Suprapubic skin (tissue), 4 donors: ENCODE results near the gene PDE6A. TPM values are rescaled to one million over a fixed set of nuclear protein-coding genes. Genes with fewer than 3 reads are reported as not detected.

Source experiments
- DNase-seq, 2 donors: peaks; one replicate each; pipeline ENCODE4 v3.0.0-alpha.2; 2019; ENCODE audit warnings: low spot score in 2 of 2
- H3K27ac ChIP-seq: fragments of 200-600 bp; sonication (generic); one replicate; pipeline ENCODE4 v1.5.1; 2019
- H3K27me3 ChIP-seq: fragments of 200-600 bp; sonication (generic); one replicate; pipeline ENCODE4 v1.5.1; 2019
- H3K36me3 ChIP-seq: fragments of 200-600 bp; sonication (generic); one replicate; pipeline ENCODE4 v1.5.1; 2019
- H3K4me1 ChIP-seq: fragments of 200-600 bp; sonication (generic); one replicate; pipeline ENCODE4 v1.5.1; 2019
- H3K4me3 ChIP-seq: fragments of 200-600 bp; sonication (generic); one replicate; pipeline ENCODE4 v1.5.1; 2019; ENCODE audit warnings: mild to moderate bottlenecking
- H3K9me3 ChIP-seq: fragments of 200-600 bp; sonication (generic); one replicate; pipeline ENCODE4 v1.5.1; 2019
- EP300 ChIP-seq: sonication (generic); formaldehyde crosslinking; IDR thresholded peaks from one replicate; pipeline ENCODE4 v1.6.1; 2017; ENCODE audit warnings: antibody characterized with exemption
- POLR2A ChIP-seq, 2 donors: fragments of 450-650 bp; IDR thresholded peaks; one replicate each; pipeline ENCODE4 v1.6.1; 2017; ENCODE audit warnings: antibody characterized with exemption in 2 of 2, mild to moderate bottlenecking in 2 of 2, moderate library complexity in 2 of 2
- POLR2AphosphoS5 ChIP-seq, 3 donors: sonication (generic); formaldehyde crosslinking; IDR thresholded peaks; one replicate each; pipeline ENCODE4 v1.6.1; 2017; ENCODE audit warnings: antibody characterized with exemption in 3 of 3
- whole genome bisulfite sequencing: methylation state at CpG from one replicate; pipeline ENCODE4 v1.1.5; 2018; 5-methylcytosine and 5-hydroxymethylcytosine counted together
- total RNA-seq, 4 donors: library from RNA; depleted of rRNA; stranded (reverse); fragments of >200 nt; gene quantifications; one replicate each; pipeline ENCODE4 v1.1.0, GENCODE V29; 2016
- TF ChIP-seq, protein P1 (sequence below), 2 donors: fragments of 200-600 bp in 1 of 2; fragments of 450-650 bp in 1 of 2; sonication (generic) in 1 of 2; IDR thresholded peaks; one replicate each; pipeline ENCODE4 v1.5.1; 2016 to 2019; ENCODE audit warnings: antibody characterized with exemption in 2 of 2, mild to moderate bottlenecking in 1 of 2, moderate library complexity in 1 of 2

PDE6A gene
- total RNA-seq, 4 donors from 2014 or later, result 0.17 to 2.9 (median 1.3) TPM

DNA sequence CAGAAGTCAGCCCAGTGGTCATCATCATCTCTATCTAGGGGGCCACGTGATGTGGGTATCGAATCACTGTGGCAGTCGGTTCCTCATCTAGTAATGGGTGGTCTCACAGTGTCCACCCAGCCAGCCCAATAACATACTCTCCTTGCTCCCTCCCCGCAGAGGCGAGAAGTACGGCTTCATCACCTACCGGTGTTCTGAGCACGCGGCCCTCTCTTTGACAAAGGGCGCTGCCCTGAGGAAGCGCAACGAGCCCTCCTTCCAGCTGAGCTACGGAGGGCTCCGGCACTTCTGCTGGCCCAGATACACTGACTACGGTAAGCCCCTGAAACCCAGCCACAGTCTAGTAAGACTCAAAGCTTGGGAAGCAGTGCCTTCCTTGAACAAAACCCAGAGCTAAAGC, 99.0 kb downstream of the PDE6A start:
- no peak overlapping the region for H3K27ac ChIP-seq
- TF ChIP-seq EP300 (no peak), POLR2AphosphoS5 (IDR thresholded peaks at IDR 0.05) (no peak)
- TF ChIP-seq, protein P1, sequence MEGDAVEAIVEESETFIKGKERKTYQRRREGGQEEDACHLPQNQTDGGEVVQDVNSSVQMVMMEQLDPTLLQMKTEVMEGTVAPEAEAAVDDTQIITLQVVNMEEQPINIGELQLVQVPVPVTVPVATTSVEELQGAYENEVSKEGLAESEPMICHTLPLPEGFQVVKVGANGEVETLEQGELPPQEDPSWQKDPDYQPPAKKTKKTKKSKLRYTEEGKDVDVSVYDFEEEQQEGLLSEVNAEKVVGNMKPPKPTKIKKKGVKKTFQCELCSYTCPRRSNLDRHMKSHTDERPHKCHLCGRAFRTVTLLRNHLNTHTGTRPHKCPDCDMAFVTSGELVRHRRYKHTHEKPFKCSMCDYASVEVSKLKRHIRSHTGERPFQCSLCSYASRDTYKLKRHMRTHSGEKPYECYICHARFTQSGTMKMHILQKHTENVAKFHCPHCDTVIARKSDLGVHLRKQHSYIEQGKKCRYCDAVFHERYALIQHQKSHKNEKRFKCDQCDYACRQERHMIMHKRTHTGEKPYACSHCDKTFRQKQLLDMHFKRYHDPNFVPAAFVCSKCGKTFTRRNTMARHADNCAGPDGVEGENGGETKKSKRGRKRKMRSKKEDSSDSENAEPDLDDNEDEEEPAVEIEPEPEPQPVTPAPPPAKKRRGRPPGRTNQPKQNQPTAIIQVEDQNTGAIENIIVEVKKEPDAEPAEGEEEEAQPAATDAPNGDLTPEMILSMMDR (IDR thresholded peaks at IDR 0.05), result no peak
- no peaks in the 10 kb centered on the region for H3K9me3 ChIP-seq
- H3K4me1 ChIP-seq, result no peaks in the 10 kb centered on the region
- peaks cover 53% of the 10 kb centered on the region for H3K36me3 ChIP-seq
- H3K27me3 ChIP-seq, result no peaks in the 10 kb centered on the region
- DNase-seq, result no peak
- 97% methylated on average over 14 of the region's 15 CpGs for WGBS
- no peak overlapping the region for H3K4me3 ChIP-seq

DNA sequence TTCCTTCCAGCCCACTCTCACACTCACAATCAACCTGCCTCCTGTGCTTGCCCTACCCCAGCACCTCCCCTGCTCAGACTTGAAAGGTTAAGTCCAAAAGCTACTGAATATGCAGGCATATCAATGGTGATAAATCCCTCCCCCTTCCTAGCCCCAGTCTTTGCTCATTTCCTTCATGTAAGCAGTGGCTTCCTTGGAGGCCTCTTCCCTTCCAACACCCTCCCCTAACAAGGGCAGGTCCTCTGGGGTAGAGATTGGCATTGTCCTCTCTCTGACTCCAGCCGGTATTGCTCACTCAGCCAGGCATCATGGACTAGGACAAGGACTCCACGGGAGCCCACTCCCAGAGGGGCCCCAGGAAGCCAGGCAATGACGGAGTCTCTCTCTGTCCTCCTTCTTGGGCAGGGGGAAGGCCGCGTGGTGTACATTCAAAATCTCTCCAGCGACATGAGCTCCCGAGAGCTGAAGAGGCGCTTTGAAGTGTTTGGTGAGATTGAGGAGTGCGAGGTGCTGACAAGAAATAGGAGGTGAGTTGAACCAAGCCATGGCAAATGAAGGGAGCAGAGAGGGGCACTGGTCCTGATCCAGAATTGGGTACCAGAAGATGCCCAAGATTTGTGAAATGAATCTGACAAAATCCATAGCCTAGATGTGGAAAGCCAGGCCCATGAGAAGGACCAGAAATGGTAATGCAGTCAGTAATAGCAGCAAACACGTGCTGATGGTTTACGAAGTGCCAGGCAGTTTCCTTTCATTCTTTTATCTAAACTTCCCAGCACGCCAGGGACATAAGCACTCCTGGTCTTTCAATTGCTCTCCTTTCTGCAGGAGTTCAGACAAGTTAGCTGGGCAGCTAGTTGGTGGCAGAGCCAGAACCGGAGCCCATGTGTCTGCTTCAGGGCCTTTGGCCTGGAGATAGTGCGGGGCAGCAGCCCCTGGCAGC, 102.5 kb downstream of the PDE6A start:
- DNase-seq, result no peak
- Histone ChIP-seq H3K36me3 (peaks cover 37% of the 10 kb centered on the region), H3K9me3 (no peaks in the 10 kb centered on the region), H3K27ac (no peak overlapping the region), H3K4me1 (no peaks in the 10 kb centered on the region), H3K4me3 (no peak overlapping the region), H3K27me3 (no peaks in the 10 kb centered on the region)
- no peak for TF ChIP-seq POLR2AphosphoS5 (IDR thresholded peaks at IDR 0.05)
- TF ChIP-seq, protein P1 (IDR thresholded peaks at IDR 0.05), result no peak
- TF ChIP-seq POLR2A (IDR thresholded peaks at IDR 0.05), result no peak
- TF ChIP-seq EP300, result no peak
- WGBS, result 97% methylated on average over 13 of the region's 14 CpGs

DNA sequence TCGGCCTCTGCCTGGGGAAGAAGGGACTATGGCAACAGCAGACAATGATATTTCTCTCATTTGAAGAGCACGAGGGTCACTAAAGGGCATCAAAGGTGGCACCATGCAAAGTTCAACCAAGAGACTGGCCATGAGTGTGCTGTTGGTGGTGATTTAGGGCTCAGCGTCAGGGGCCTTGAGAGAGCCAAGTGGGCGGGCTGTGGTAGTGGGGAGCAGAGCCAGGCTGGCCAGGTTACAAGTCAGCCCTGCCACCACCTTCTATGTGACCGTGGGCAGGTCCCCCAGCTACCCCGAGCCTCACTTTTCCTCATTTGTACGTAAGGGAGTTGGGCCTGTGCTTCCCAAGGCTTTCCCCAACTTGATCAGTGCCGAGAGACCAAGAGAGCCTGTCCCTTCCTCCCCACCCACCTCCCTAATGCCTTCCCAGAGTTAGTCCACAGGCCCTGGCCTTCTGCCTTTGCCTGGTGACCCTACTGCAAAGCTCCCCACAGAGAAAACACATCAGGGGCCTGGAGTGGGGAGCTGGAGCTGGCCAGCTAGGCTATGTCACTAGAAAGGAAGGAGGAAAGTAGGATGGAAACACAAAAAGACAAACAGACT, 104.3 kb downstream of the PDE6A start:
- no peaks in the 10 kb centered on the region for H3K9me3 ChIP-seq
- H3K4me1 ChIP-seq, result no peaks in the 10 kb centered on the region
- H3K27ac ChIP-seq, result no peak overlapping the region
- TF ChIP-seq POLR2A (IDR thresholded peaks at IDR 0.05) (no peak), EP300 (no peak), POLR2AphosphoS5 (IDR thresholded peaks at IDR 0.05) (no peak)
- TF ChIP-seq, protein P1 (IDR thresholded peaks at IDR 0.05), result no peak
- H3K4me3 ChIP-seq, result no peak overlapping the region
- H3K27me3 ChIP-seq, result no peaks in the 10 kb centered on the region
- no peak for DNase-seq
- peaks cover 36% of the 10 kb centered on the region for H3K36me3 ChIP-seq
- WGBS, result 93% methylated on average over 8 of the region's 8 CpGs

DNA sequence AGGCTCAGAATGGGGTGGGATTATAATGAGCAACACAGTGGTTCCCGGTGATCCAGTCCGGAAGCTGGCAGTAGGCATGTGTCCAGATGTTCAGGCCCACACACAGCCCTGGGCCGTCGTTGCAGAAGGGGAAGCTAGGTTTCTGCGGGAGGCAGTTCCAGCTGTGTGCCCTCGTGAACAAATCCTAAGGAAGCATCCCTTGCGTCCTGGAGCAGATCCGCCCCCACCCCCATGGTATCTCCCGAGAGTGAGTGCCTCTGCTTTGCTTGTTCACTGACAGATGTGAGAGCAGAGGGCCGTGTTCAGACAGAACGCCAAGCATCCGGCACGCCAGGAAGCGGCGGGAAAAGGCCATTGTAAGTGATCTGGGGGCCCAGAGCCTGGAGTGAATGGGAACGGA, 104.8 kb downstream of the PDE6A start:
- 64% methylated on average over 16 of the region's 16 CpGs for WGBS
- H3K36me3 ChIP-seq, result peaks cover 38% of the 10 kb centered on the region
- no peak for DNase-seq

More for the DNA sequence above, 104.8 kb downstream of the PDE6A start:
- Histone ChIP-seq H3K4me3 (no peak overlapping the region), H3K9me3 (no peaks in the 10 kb centered on the region), H3K4me1 (no peaks in the 10 kb centered on the region), H3K27me3 (no peaks in the 10 kb centered on the region), H3K27ac (no peak overlapping the region)
- TF ChIP-seq POLR2AphosphoS5 (IDR thresholded peaks at IDR 0.05) (no peak), POLR2A (IDR thresholded peaks at IDR 0.05) (no peak), EP300 (no peak)
- TF ChIP-seq, protein P1 (IDR thresholded peaks at IDR 0.05), result no peak
